Fibroblast of lung (primary cell): Measurements from ENCODE around the gene DNAH1. TPM values are rescaled to one million over a fixed set of nuclear protein-coding genes. Genes with fewer than 3 reads are reported as not detected.

Experiments used
- DNase-seq, 2 donors: peaks; one replicate each; pipeline versions ENCODE4 v3.0.0 to v3.0.0-alpha.2; 2010; ENCODE audit warnings: low read depth in 2 of 2
- H2AFZ ChIP-seq: 2 replicates; pipeline ENCODE4 v1.5.1; 2012; ENCODE audit warnings: low read length, control low read depth, inconsistent platforms
- H3K27ac ChIP-seq: 2 replicates; pipeline ENCODE4 v1.5.1; 2011; ENCODE audit warnings: low read length, control low read depth; ENCODE audit not compliant: insufficient read depth
- H3K27me3 ChIP-seq: 2 replicates; pipeline ENCODE4 v1.5.1; 2011; ENCODE audit warnings: mild to moderate bottlenecking, low read length; ENCODE audit not compliant: control insufficient read depth, insufficient read depth
- H3K36me3 ChIP-seq: 2 replicates; pipeline ENCODE4 v1.5.1; 2011; ENCODE audit warnings: low read length; ENCODE audit not compliant: control insufficient read depth, insufficient read depth
- H3K4me1 ChIP-seq: 2 replicates; pipeline ENCODE4 v1.5.1; 2011; ENCODE audit warnings: low read length; ENCODE audit not compliant: control insufficient read depth, insufficient read depth; ENCODE audit errors: extremely low read depth
- H3K4me2 ChIP-seq: 2 replicates; pipeline ENCODE4 v1.5.1; 2011; ENCODE audit warnings: low read length, control low read depth; ENCODE audit not compliant: insufficient read depth; ENCODE audit errors: extremely low read depth
- H3K4me3 ChIP-seq, 4 experiments: fragments of 200-600 bp in 1 of 4; sonication (generic) in 1 of 4; replicated peaks in 1 of 4; 2 replicates each; pipeline ENCODE4 v1.5.1; 2011 to 2016; ENCODE audit warnings: low read length in 4 of 4, low read depth in 3 of 4, mild to moderate bottlenecking in 3 of 4, control low read depth in 2 of 4, inconsistent platforms in 1 of 4, mixed read lengths in 1 of 4; ENCODE audit not compliant: insufficient read depth in 1 of 4; ENCODE audit errors: control extremely low read depth in 1 of 4
- H3K79me2 ChIP-seq: 2 replicates; pipeline ENCODE4 v1.5.1; 2012; ENCODE audit warnings: mild to moderate bottlenecking, low read length, inconsistent platforms; ENCODE audit not compliant: control insufficient read depth, insufficient read depth
- H3K9ac ChIP-seq: 2 replicates; pipeline ENCODE4 v1.5.1; 2011; ENCODE audit warnings: mild to moderate bottlenecking, low read length, control low read depth; ENCODE audit not compliant: insufficient read depth
- H3K9me3 ChIP-seq: 2 replicates; pipeline ENCODE4 v1.5.1; 2012; ENCODE audit warnings: low read depth, low read length; ENCODE audit not compliant: control insufficient read depth, insufficient read depth
- H4K20me1 ChIP-seq: 2 replicates; pipeline ENCODE4 v1.5.1; 2011; ENCODE audit warnings: low read length; ENCODE audit not compliant: control insufficient read depth, insufficient read depth; ENCODE audit errors: extremely low read depth
- CTCF ChIP-seq, 2 donors: IDR thresholded peaks in 1 of 2; conservative IDR thresholded peaks in 1 of 2; 1 replicate in 1 of 2; 2 replicates in 1 of 2; pipeline ENCODE4 v1.5.1; 2011 to 2012; ENCODE audit warnings: low read length in 2 of 2, control low read depth in 1 of 2, inconsistent platforms in 1 of 2, low read depth in 1 of 2, mild to moderate bottlenecking in 1 of 2
- EZH2 ChIP-seq: IDR thresholded peaks from 2 replicates; pipeline ENCODE4 v1.5.1; 2012; ENCODE audit warnings: low read length, control low read depth, mild to moderate bottlenecking; ENCODE audit errors: missing control alignments
- polyA plus RNA-seq, 2 donors: library from polyadenylated mRNA; depleted of rRNA in 1 of 2; stranded (reverse) in 1 of 2; unstranded in 1 of 2; fragments of >200 nt; gene quantifications; 2 replicates each; pipeline ENCODE4 v1.2.1, GENCODE V29; 2011 to 2012; ENCODE audit warnings: missing spikeins in 1 of 2
- total RNA-seq: library from RNA; depleted of rRNA; stranded (reverse); fragments of >200 nt; gene quantifications from 2 replicates; pipeline ENCODE4 v1.2.1, GENCODE V29; 2014

Gene DNAH1
- total and polyA plus RNA-seq, 2 donors (not counting 1 experiment from before 2014, with no cell fraction given) = 1.9 to 3.0 TPM

- Histone ChIP-seq H3K27ac (no peak overlapping the region), H3K4me1 (peaks cover 5% of the 10 kb centered on the region), H3K9ac (no peak overlapping the region), H3K79me2 (peaks cover 7% of the 10 kb centered on the region), H3K27me3 (no peaks in the 10 kb centered on the region), H3K4me2 (no peak overlapping the region), H4K20me1 (no peaks in the 10 kb centered on the region), H3K9me3 (no peaks in the 10 kb centered on the region), H3K4me3 (no peak overlapping the region), H2AFZ (no peak overlapping the region), H3K36me3 (peaks cover 13% of the 10 kb centered on the region)
- no peak for TF ChIP-seq CTCF (conservative IDR thresholded peaks at IDR 0.05 in 1 of 2, IDR thresholded peaks at IDR 0.05 in 1 of 2; ENCODE audit: low read depth in 1 of 2, low read length in 2 of 2)
- TF ChIP-seq EZH2 = no peak
- no peak for DNase-seq
These were observed 25.3 kb upstream of the DNAH1 start for GRCh38 chr3:52290596-52291507.

- no peak overlapping the region for H3K27ac ChIP-seq
- H3K36me3 ChIP-seq = peaks cover 13% of the 10 kb centered on the region
- peaks cover 7% of the 10 kb centered on the region for H3K79me2 ChIP-seq
- H3K4me3 ChIP-seq = no peak overlapping the region
- no peaks in the 10 kb centered on the region for H3K27me3 ChIP-seq
- TF ChIP-seq EZH2 (no peak), CTCF (conservative IDR thresholded peaks at IDR 0.05 in 1 of 2, IDR thresholded peaks at IDR 0.05 in 1 of 2; ENCODE audit: low read depth in 1 of 2, low read length in 2 of 2) (peak; percentile 45 to 52)
- H2AFZ ChIP-seq = no peak overlapping the region
- no peak overlapping the region for H3K4me2 ChIP-seq
- DNase-seq = no peak
- H3K9me3 ChIP-seq = no peaks in the 10 kb centered on the region
- no peak overlapping the region for H3K9ac ChIP-seq
- H4K20me1 ChIP-seq = no peaks in the 10 kb centered on the region
- peaks cover 5% of the 10 kb centered on the region for H3K4me1 ChIP-seq
These were observed 24.5 kb upstream of the DNAH1 start for GRCh38 chr3:52291508-52292181.

GRCh38 chr3:52292247-52293065 lies 23.7 kb upstream of the DNAH1 start:
- DNase-seq = no peak
- Histone ChIP-seq H3K27ac (no peak overlapping the region), H3K9ac (no peak overlapping the region), H3K36me3 (peaks cover 13% of the 10 kb centered on the region), H3K4me3 (no peak overlapping the region), H3K9me3 (no peaks in the 10 kb centered on the region), H3K27me3 (no peaks in the 10 kb centered on the region), H2AFZ (no peak overlapping the region), H3K4me1 (peaks cover 5% of the 10 kb centered on the region), H4K20me1 (no peaks in the 10 kb centered on the region), H3K79me2 (peaks cover 7% of the 10 kb centered on the region), H3K4me2 (no peak overlapping the region)
- TF ChIP-seq CTCF (conservative IDR thresholded peaks at IDR 0.05 in 1 of 2, IDR thresholded peaks at IDR 0.05 in 1 of 2; ENCODE audit: low read depth in 1 of 2, low read length in 2 of 2) (no peak), EZH2 (no peak)
